Progenitor cell of endocrine pancreas (in vitro differentiated cells): Measurements from ENCODE around the gene SYS1. TPM values are rescaled to one million over a fixed set of nuclear protein-coding genes. Genes with fewer than 3 reads are reported as not detected.

Experiments
- DNase-seq: peaks from one replicate; pipeline ENCODE4 v3.0.0; 2021; ENCODE audit warnings: low spot score; ENCODE audit not compliant: unreplicated experiment
- H3K27ac Mint-ChIP-seq: 2 replicates; pipeline ENCODE4 v1.8.0; 2021; ENCODE audit warnings: mild to moderate bottlenecking, moderate library complexity, mixed read lengths
- H3K27me3 Mint-ChIP-seq: 2 replicates; pipeline ENCODE4 v1.8.0; 2021; ENCODE audit warnings: mixed read lengths
- H3K36me3 Mint-ChIP-seq: 2 replicates; pipeline ENCODE4 v1.8.0; 2022; ENCODE audit warnings: mixed read lengths; ENCODE audit not compliant: insufficient read depth
- H3K4me1 Mint-ChIP-seq: 2 replicates; pipeline ENCODE4 v1.8.0; 2021; ENCODE audit warnings: low read depth, mixed read lengths
- H3K4me3 Mint-ChIP-seq: 2 replicates; pipeline ENCODE4 v1.8.0; 2021; ENCODE audit warnings: low read depth, mild to moderate bottlenecking, moderate library complexity, mixed read lengths
- H3K9me3 Mint-ChIP-seq: 2 replicates; pipeline ENCODE4 v1.8.0; 2021; ENCODE audit warnings: low read depth, mixed read lengths
- total RNA-seq: library from RNA; stranded (reverse); gene quantifications from 2 replicates; pipeline ENCODE4 v1.2.1, GENCODE V29; 2021
- TF ChIP-seq, protein P1 (sequence below): fragments of 200-600 bp; sonication (generic); IDR thresholded peaks from one replicate; pipeline ENCODE4 v1.5.0; 2021; ENCODE audit warnings: antibody characterized with exemption, mild to moderate bottlenecking; ENCODE audit not compliant: unreplicated experiment

Gene SYS1
- total RNA-seq, 1 donor from 2014 or later: 31.9 TPM

DNA sequence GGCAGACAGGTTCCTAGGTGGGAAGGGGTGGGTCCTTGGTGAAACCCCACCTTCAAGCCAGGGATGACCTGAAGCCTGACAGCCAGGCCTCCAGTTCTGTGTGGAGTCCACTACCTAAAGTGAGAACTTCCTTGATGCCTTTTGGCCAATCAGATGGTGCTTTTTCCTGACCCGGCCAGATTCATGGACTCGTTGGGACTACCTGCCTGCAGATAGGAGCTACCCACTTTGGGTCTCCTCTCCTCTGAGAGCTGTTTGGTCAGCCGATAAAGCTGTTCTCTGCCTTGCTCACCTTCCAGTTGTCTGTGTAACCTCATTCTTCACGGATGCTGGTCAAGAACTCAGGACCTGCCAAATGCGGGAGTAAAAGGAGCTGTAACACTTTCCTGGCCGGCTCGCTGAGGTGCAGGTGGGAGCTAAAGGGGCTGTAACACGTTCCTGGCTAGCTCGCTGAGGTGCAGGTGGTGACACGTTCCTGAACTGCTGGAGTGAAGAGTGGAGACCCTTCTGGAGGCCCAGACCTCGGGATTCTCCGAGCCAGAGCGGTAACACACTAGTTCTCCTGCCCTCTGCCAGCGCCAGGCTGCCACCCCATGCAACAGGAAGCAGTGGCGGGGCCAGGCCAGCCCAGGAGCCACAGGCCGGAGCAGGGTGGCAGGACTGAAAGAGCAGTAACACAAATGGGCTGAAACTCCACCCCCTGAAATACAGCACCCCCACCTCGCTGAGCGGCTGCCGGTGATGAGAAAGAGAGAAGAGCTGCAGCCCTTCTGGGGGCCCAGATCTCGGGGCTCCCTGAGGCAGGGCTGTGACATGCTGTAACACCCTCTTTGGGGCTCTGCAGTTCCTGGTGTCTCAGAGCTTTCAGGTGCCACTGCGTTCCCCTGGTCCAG lies 31.5 kb downstream of the SYS1 start:
- no peak overlapping the region for H3K27ac Mint-ChIP-seq
- peaks cover 11% of the 10 kb centered on the region for H3K9me3 Mint-ChIP-seq
- TF ChIP-seq, protein P1, sequence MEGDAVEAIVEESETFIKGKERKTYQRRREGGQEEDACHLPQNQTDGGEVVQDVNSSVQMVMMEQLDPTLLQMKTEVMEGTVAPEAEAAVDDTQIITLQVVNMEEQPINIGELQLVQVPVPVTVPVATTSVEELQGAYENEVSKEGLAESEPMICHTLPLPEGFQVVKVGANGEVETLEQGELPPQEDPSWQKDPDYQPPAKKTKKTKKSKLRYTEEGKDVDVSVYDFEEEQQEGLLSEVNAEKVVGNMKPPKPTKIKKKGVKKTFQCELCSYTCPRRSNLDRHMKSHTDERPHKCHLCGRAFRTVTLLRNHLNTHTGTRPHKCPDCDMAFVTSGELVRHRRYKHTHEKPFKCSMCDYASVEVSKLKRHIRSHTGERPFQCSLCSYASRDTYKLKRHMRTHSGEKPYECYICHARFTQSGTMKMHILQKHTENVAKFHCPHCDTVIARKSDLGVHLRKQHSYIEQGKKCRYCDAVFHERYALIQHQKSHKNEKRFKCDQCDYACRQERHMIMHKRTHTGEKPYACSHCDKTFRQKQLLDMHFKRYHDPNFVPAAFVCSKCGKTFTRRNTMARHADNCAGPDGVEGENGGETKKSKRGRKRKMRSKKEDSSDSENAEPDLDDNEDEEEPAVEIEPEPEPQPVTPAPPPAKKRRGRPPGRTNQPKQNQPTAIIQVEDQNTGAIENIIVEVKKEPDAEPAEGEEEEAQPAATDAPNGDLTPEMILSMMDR: no peak
- no peak for DNase-seq
- no peaks in the 10 kb centered on the region for H3K4me1 Mint-ChIP-seq
- H3K27me3 Mint-ChIP-seq: no peaks in the 10 kb centered on the region
- peaks cover 6% of the 10 kb centered on the region for H3K36me3 Mint-ChIP-seq
- no peak overlapping the region for H3K4me3 Mint-ChIP-seq

DNA sequence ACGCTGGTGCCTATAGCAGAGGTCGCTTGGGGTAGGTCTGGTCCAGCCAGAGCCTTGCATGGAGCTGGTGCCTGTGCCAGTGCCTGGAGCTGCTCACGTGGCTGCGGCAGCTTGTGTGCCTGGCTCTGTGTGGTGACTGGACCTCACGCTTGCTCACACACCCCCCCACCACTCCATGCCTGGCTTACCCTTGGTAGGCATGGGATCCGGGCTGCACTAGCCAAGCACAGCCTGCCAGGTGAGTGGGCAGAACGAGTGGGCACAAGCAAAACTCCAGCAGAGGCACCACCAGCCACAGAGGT lies 32.1 kb downstream of the SYS1 start:
- Mint-ChIP-seq H3K36me3 (peaks cover 12% of the 10 kb centered on the region), H3K4me1 (no peaks in the 10 kb centered on the region), H3K9me3 (peaks cover 17% of the 10 kb centered on the region), H3K27ac (no peak overlapping the region), H3K4me3 (no peak overlapping the region), H3K27me3 (no peaks in the 10 kb centered on the region)
- DNase-seq: no peak
- TF ChIP-seq, protein P1: no peak

DNA sequence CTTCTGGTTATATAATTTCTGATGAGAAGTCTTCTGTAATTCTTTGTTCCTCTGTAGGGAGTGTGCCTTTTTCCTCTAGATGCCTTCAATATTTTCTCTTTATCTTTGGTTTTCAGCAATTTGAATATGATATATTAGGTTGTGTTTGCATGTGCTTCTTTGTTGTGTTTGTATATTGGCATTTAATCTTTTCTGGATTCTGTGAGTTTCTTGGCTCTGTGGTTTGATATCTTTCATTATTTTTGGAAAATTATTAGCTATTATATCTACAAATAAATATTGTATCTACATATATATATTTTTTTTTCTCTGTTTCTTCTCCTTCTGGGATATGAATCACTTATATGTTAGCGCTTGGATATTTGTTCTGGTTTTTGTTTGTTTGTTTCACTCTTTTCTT lies 36.1 kb downstream of the SYS1 start:
- Mint-ChIP-seq H3K27me3 (no peaks in the 10 kb centered on the region), H3K36me3 (peaks cover 26% of the 10 kb centered on the region), H3K4me1 (no peaks in the 10 kb centered on the region), H3K4me3 (no peak overlapping the region), H3K9me3 (peaks cover 27% of the 10 kb centered on the region), H3K27ac (no peak overlapping the region)
- TF ChIP-seq, protein P1: no peak
- no peak for DNase-seq

DNA sequence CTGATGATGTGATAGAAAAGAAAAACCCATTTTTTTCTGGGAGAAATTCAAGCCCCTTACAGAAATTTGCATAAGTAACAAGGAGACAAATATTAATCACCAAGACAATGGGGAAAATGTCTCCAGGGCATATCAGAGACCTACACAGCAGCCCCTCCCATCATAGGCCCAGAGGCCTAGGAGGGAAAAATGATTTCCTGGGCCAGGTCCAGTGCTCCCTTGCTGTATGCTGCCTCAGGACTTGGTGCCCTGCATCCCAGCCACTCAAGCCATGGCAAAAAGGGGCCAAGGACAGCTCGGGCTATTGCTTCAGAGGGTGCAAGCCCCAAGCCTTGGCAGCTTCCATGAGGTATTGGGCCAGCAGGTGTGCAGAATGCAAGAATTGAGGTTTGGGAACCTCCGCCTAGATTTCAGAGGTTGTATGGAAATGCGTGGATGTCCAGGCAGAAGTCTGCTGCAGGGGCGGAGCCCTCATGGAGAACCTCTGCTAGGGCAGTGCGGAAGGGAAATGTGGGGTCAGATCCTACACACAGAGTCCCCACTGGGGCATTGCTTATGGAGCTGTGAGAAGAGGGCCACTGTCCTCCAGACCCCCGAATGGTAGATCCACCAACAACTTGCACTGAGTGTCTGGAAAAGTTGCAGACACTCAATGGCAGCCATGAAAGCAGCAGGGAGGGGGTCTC lies 37.5 kb downstream of the SYS1 start:
- no peak for DNase-seq
- TF ChIP-seq, protein P1: no peak
- peaks cover 26% of the 10 kb centered on the region for H3K36me3 Mint-ChIP-seq
- H3K27ac Mint-ChIP-seq: no peak overlapping the region
- no peak overlapping the region for H3K4me3 Mint-ChIP-seq
- H3K27me3 Mint-ChIP-seq: peaks cover 4% of the 10 kb centered on the region
- peaks cover 27% of the 10 kb centered on the region for H3K9me3 Mint-ChIP-seq
- H3K4me1 Mint-ChIP-seq: peaks cover 4% of the 10 kb centered on the region

DNA sequence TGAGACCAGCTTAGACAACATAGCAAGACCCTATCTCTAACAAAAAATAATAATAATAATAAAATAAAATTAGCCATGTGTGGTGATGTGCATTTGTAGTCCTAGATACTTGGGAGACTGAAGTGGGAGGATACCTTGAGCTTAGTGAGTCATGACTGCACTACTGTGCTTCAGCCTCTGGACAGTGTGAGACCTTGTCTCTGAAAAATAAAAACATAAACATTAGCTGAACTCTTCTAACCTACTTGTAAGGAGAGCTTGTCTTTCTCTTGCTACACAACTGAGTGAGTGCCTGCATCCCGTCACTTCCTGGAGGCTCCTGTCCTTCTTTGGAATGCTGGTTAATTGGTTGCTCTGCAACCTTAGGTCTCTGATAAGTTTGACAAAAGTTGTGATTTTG lies 40.0 kb downstream of the SYS1 start:
- Mint-ChIP-seq H3K4me1 (peaks cover 10% of the 10 kb centered on the region), H3K36me3 (peaks cover 26% of the 10 kb centered on the region), H3K9me3 (peaks cover 27% of the 10 kb centered on the region), H3K4me3 (no peak overlapping the region), H3K27me3 (peaks cover 6% of the 10 kb centered on the region), H3K27ac (no peak overlapping the region)
- DNase-seq: no peak
- TF ChIP-seq, protein P1: no peak
